SK-N-MC (cell line): ENCODE results near the gene PNLIPRP1.

Experiments used
- DNase-seq: peaks from one replicate; pipeline ENCODE4 v3.0.0-alpha.2; 2011; ENCODE audit warnings: low read depth, low spot score
- H3K27ac ChIP-seq: fragments of 200-600 bp; sonication (generic); 2 replicates; pipeline ENCODE4 v1.5.1; 2016; ENCODE audit warnings: mixed run types
- H3K36me3 ChIP-seq: fragments of 200-600 bp; sonication (generic); 2 replicates; pipeline ENCODE4 v1.6.1; 2017; ENCODE audit warnings: antibody characterized with exemption, low read length, mixed read lengths; ENCODE audit not compliant: insufficient read depth
- H3K4me3 ChIP-seq: fragments of 200-600 bp; sonication (generic); 2 replicates; pipeline ENCODE4 v1.5.1; 2016
- H3K9ac ChIP-seq: fragments of 200-600 bp; sonication (generic); 2 replicates; pipeline ENCODE4 v1.8.0; 2017; ENCODE audit warnings: mixed run types, mixed read lengths; ENCODE audit not compliant: insufficient read length
- H3K9me3 ChIP-seq: fragments of 200-600 bp; sonication (generic); 2 replicates; pipeline ENCODE4 v1.6.1; 2017; ENCODE audit warnings: low read depth, mild to moderate bottlenecking, antibody characterized with exemption, low read length, moderate library complexity, mixed read lengths
- EZH2 ChIP-seq: fragments of 200-600 bp; sonication (generic); IDR thresholded peaks from one replicate; pipeline ENCODE4 v1.6.1; 2017; ENCODE audit warnings: antibody characterized with exemption
- FOXP2 ChIP-seq: optimal IDR thresholded peaks from 2 replicates; pipeline ENCODE3; 2011; ENCODE audit warnings: mild to moderate bottlenecking, moderate library complexity; ENCODE audit not compliant: insufficient read depth; ENCODE audit errors: extremely low read length, control extremely low read depth
- POLR2AphosphoS5 ChIP-seq: IDR thresholded peaks from 2 replicates; pipeline ENCODE4 v1.6.1; 2012; ENCODE audit warnings: mild to moderate bottlenecking, low read depth, low read length, borderline replicate concordance

PNLIPRP1 gene

GRCh38 chr10:116620423-116621400, 30.0 kb downstream of the PNLIPRP1 start, which contains the start of gene PNLIPRP2:
PNLIPRP2 (plus strand) TSS chr10:116620953.
- Histone ChIP-seq H3K27ac (no peak within 1 kb of the TSS), H3K4me3 (no peak within 1 kb of the TSS), H3K9ac (no peak within 1 kb of the TSS), H3K36me3 (no peaks in the 10 kb centered on the region), H3K9me3 (no peaks in the 10 kb centered on the region)
- no peak for DNase-seq
- no peak for TF ChIP-seq EZH2
- no peak for TF ChIP-seq POLR2AphosphoS5

GRCh38 chr10:116621476-116621875, 30.7 kb downstream of the PNLIPRP1 start:
- no peak for DNase-seq
- H3K9ac ChIP-seq = no peak overlapping the region
- no peak overlapping the region for H3K27ac ChIP-seq
- H3K36me3 ChIP-seq = no peaks in the 10 kb centered on the region
- H3K9me3 ChIP-seq = no peaks in the 10 kb centered on the region
- TF ChIP-seq POLR2AphosphoS5 (no peak), FOXP2 (no peak), EZH2 (no peak)
- no peak overlapping the region for H3K4me3 ChIP-seq

- TF ChIP-seq POLR2AphosphoS5 (no peak), EZH2 (no peak), FOXP2 (no peak)
- Histone ChIP-seq H3K27ac (no peak overlapping the region), H3K36me3 (no peaks in the 10 kb centered on the region), H3K9ac (no peak overlapping the region), H3K4me3 (no peak overlapping the region), H3K9me3 (no peaks in the 10 kb centered on the region)
- no peak for DNase-seq
Measured at GRCh38 chr10:116621934-116622655, 31.3 kb downstream of the PNLIPRP1 start.

- Histone ChIP-seq H3K9me3 (no peaks in the 10 kb centered on the region), H3K27ac (no peak overlapping the region), H3K9ac (no peak overlapping the region), H3K36me3 (no peaks in the 10 kb centered on the region), H3K4me3 (no peak overlapping the region)
- DNase-seq = no peak
- TF ChIP-seq FOXP2 = no peak
Measured at GRCh38 chr10:116625845-116626244, 35.1 kb downstream of the PNLIPRP1 start.

- Histone ChIP-seq H3K9ac (no peak overlapping the region), H3K27ac (no peak overlapping the region), H3K9me3 (no peaks in the 10 kb centered on the region), H3K36me3 (no peaks in the 10 kb centered on the region), H3K4me3 (no peak overlapping the region)
- no peak for TF ChIP-seq POLR2AphosphoS5
- no peak for TF ChIP-seq EZH2
- TF ChIP-seq FOXP2 = no peak
- no peak for DNase-seq
Measured at GRCh38 chr10:116626815-116627214, 36.1 kb downstream of the PNLIPRP1 start.

- no peaks in the 10 kb centered on the region for H3K9me3 ChIP-seq
- H3K27ac ChIP-seq = no peak overlapping the region
- TF ChIP-seq FOXP2 (no peak), EZH2 (no peak), POLR2AphosphoS5 (no peak)
- DNase-seq = no peak
- no peak overlapping the region for H3K4me3 ChIP-seq
- H3K9ac ChIP-seq = no peak overlapping the region
- H3K36me3 ChIP-seq = no peaks in the 10 kb centered on the region
Measured at GRCh38 chr10:116627386-116627933, 36.7 kb downstream of the PNLIPRP1 start.

- no peak overlapping the region for H3K4me3 ChIP-seq
- H3K36me3 ChIP-seq = no peaks in the 10 kb centered on the region
- TF ChIP-seq POLR2AphosphoS5 (no peak), EZH2 (no peak), FOXP2 (no peak)
- DNase-seq = no peak
- H3K27ac ChIP-seq = no peak overlapping the region
- no peak overlapping the region for H3K9ac ChIP-seq
- H3K9me3 ChIP-seq = no peaks in the 10 kb centered on the region
Measured at GRCh38 chr10:116629340-116629739, 38.6 kb downstream of the PNLIPRP1 start.

GRCh38 chr10:116630020-116630419, 39.3 kb downstream of the PNLIPRP1 start:
- Histone ChIP-seq H3K9me3 (no peaks in the 10 kb centered on the region), H3K36me3 (no peaks in the 10 kb centered on the region), H3K27ac (no peak overlapping the region), H3K4me3 (no peak overlapping the region), H3K9ac (no peak overlapping the region)
- no peak for DNase-seq
- TF ChIP-seq EZH2 (no peak), FOXP2 (no peak), POLR2AphosphoS5 (no peak)
